Measurements from ENCODE around the gene ZBTB40.

ZBTB40 gene

DNA sequence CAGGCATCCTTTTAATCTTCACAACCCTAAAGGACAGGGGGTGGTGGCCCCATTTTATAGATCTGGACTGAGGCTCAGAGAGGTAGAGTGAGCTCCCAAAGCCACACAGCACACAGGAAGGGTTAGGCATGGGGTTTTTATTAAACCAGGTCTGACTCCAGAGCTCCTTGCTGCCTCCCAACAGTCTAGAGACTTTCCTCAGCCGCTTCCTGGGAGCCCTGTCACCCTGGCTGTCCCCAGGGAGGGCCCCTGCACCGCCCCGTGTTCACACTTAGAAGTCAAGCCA lies 103.7 kb downstream of the ZBTB40 start:
- Histone ChIP-seq H3K27me3 (replicated peaks; ENCODE audit: insufficient read depth, low read length) (peaks cover 97% of the 10 kb centered on the region), H3K9ac (ENCODE audit: low read length) (no peak overlapping the region), H3K9me3 (replicated peaks; ENCODE audit: insufficient read depth, low read length) (no peaks in the 10 kb centered on the region), H3K4me3 (ENCODE audit: low read length) (no peak overlapping the region), H3K4me1 (ENCODE audit: low read length) (no peaks in the 10 kb centered on the region), H3K9me2 (replicated peaks; ENCODE audit: insufficient read depth, low read length) (no peaks in the 10 kb centered on the region), H3K4me2 (ENCODE audit: low read depth, low read length) (no peak overlapping the region), H2AFZ (ENCODE audit: low read length) (no peak overlapping the region), H3F3A (ENCODE audit: insufficient read depth, low read length) (no peaks in the 10 kb centered on the region), H3K27ac (ENCODE audit: low read length) (no peak overlapping the region), H3K36me3 (replicated peaks; ENCODE audit: insufficient read depth, low read length) (no peaks in the 10 kb centered on the region), H4K20me1 (ENCODE audit: insufficient read depth, low read length) (no peaks in the 10 kb centered on the region), H3K79me2 (ENCODE audit: low read length) (no peaks in the 10 kb centered on the region)
- DNase-seq: no peak
- TF ChIP-seq EZH2phosphoT487 (IDR thresholded peaks at IDR 0.05; ENCODE audit: low read length): no peak
- TF ChIP-seq, protein P1, sequence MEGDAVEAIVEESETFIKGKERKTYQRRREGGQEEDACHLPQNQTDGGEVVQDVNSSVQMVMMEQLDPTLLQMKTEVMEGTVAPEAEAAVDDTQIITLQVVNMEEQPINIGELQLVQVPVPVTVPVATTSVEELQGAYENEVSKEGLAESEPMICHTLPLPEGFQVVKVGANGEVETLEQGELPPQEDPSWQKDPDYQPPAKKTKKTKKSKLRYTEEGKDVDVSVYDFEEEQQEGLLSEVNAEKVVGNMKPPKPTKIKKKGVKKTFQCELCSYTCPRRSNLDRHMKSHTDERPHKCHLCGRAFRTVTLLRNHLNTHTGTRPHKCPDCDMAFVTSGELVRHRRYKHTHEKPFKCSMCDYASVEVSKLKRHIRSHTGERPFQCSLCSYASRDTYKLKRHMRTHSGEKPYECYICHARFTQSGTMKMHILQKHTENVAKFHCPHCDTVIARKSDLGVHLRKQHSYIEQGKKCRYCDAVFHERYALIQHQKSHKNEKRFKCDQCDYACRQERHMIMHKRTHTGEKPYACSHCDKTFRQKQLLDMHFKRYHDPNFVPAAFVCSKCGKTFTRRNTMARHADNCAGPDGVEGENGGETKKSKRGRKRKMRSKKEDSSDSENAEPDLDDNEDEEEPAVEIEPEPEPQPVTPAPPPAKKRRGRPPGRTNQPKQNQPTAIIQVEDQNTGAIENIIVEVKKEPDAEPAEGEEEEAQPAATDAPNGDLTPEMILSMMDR (IDR thresholded peaks at IDR 0.05; ENCODE audit: low read length): no peak

- Histone ChIP-seq H3K4me3 (ENCODE audit: low read length) (no peak overlapping the region), H2AFZ (ENCODE audit: low read length) (no peak overlapping the region), H3K27me3 (replicated peaks; ENCODE audit: insufficient read depth, low read length) (peaks cover 98% of the 10 kb centered on the region)
These were observed 104.9 kb downstream of the ZBTB40 start for GRCh38 chr1:22556391-22557104.

DNA sequence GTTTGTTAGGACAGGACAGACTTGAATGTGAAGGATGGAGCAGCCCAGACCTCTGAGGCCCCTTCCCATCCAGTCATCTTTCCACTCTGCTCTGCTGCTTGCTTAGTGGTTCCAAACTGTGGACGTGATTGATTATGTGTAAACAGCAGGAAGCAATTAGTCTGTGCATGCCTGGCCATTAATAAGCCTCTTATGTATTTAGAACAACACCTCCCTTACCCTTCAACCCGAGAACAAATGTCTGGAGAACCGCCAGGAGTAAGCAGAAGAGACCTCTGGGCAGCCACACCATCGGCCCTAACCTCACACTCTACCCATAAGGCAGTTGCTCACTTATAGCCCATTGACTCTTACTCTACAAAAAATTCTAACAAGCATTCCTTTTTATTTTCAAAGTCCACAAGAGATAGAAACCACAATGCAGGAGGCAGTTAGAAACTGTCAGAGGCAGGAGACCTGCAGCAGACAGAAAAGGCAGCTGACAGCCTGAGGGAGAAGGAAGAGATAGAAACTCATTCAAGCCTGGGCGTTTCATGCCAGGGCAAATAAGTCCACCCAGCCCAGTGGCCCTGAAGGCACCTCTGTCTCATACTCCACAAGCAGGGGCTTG lies 105.8 kb downstream of the ZBTB40 start:
- Histone ChIP-seq H3K9me2 (replicated peaks; ENCODE audit: insufficient read depth, low read length) (no peaks in the 10 kb centered on the region), H3K9ac (ENCODE audit: low read length) (no peak overlapping the region), H3K27ac (ENCODE audit: low read length) (no peak overlapping the region), H3K4me3 (ENCODE audit: low read length) (no peak overlapping the region), H3K36me3 (replicated peaks; ENCODE audit: insufficient read depth, low read length) (no peaks in the 10 kb centered on the region), H3K27me3 (replicated peaks; ENCODE audit: insufficient read depth, low read length) (peaks cover 98% of the 10 kb centered on the region), H3K79me2 (ENCODE audit: low read length) (no peaks in the 10 kb centered on the region), H3K4me2 (ENCODE audit: low read depth, low read length) (no peak overlapping the region), H3K9me3 (replicated peaks; ENCODE audit: insufficient read depth, low read length) (no peaks in the 10 kb centered on the region), H2AFZ (ENCODE audit: low read length) (no peak overlapping the region), H3K4me1 (ENCODE audit: low read length) (no peaks in the 10 kb centered on the region), H3F3A (ENCODE audit: insufficient read depth, low read length) (no peaks in the 10 kb centered on the region), H4K20me1 (ENCODE audit: insufficient read depth, low read length) (no peaks in the 10 kb centered on the region)
- TF ChIP-seq, protein P1 (IDR thresholded peaks at IDR 0.05; ENCODE audit: low read length): no peak
- no peak for TF ChIP-seq EZH2phosphoT487 (IDR thresholded peaks at IDR 0.05; ENCODE audit: low read length)
- no peak for TF ChIP-seq EZH2 (optimal IDR thresholded peaks at IDR 0.05; ENCODE audit: low read depth, low read length)
- DNase-seq: no peak

More at GRCh38 chr1:22556391-22557104, 104.9 kb downstream of the ZBTB40 start:
- DNase-seq: no peak
- Histone ChIP-seq H3K9me3 (replicated peaks; ENCODE audit: insufficient read depth, low read length) (no peaks in the 10 kb centered on the region), H3K4me1 (ENCODE audit: low read length) (no peaks in the 10 kb centered on the region), H3K27ac (ENCODE audit: low read length) (no peak overlapping the region), H3K9ac (ENCODE audit: low read length) (no peak overlapping the region), H3K4me2 (ENCODE audit: low read depth, low read length) (no peak overlapping the region), H3F3A (ENCODE audit: insufficient read depth, low read length) (no peaks in the 10 kb centered on the region), H3K9me2 (replicated peaks; ENCODE audit: insufficient read depth, low read length) (no peaks in the 10 kb centered on the region), H3K36me3 (replicated peaks; ENCODE audit: insufficient read depth, low read length) (no peaks in the 10 kb centered on the region), H4K20me1 (ENCODE audit: insufficient read depth, low read length) (no peaks in the 10 kb centered on the region), H3K79me2 (ENCODE audit: low read length) (no peaks in the 10 kb centered on the region)
- TF ChIP-seq, protein P1 (IDR thresholded peaks at IDR 0.05; ENCODE audit: low read length): no peak
- TF ChIP-seq EZH2 (optimal IDR thresholded peaks at IDR 0.05; ENCODE audit: low read depth, low read length): no peak
- TF ChIP-seq EZH2phosphoT487 (IDR thresholded peaks at IDR 0.05; ENCODE audit: low read length): no peak
